Measurements from ENCODE around the gene SLC1A1. TPM values are rescaled to one million over a fixed set of nuclear protein-coding genes. Genes with fewer than 3 reads are reported as not detected.
A peak's percentile ranks its signal among the peaks of the same experiment; 100 is the strongest.

Gene SLC1A1
- total and polyA plus RNA-seq, 2 experiments from 2014 or later = 34.6 to 47.6 TPM

DNA sequence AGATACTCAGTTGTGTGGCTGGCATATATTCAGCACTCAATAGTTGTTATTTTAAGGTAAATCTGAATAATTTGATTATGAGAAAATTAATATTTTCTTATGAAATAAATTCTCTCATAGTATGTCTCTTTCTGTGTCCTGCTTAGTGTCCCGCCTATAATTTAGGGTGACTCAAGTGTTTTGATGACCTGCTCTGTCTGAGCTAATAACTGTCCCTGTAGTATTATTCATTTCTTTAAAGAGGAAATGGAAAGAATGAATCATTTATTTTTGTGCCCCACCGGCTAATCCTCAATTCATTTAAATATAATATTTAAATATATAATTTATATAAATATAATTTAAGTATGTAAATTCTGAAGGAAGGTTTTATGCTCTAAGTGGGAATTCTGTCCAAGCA lies 4.1 kb downstream of the SLC1A1 start:
- Histone ChIP-seq H3F3A (ENCODE audit: insufficient read depth) (peaks cover 22% of the 10 kb centered on the region), H2AFZ (no peak overlapping the region), H3K27me3 (replicated peaks; ENCODE audit: insufficient read depth) (no peaks in the 10 kb centered on the region), H3K79me2 (ENCODE audit: insufficient read depth) (peaks cover 82% of the 10 kb centered on the region), H3K9me2 (ENCODE audit: insufficient read depth) (no peaks in the 10 kb centered on the region), H3K36me3 (ENCODE audit: low read depth) (no peaks in the 10 kb centered on the region), H3K9me3 (ENCODE audit: low read depth) (no peaks in the 10 kb centered on the region), H4K20me1 (ENCODE audit: insufficient read depth) (no peaks in the 10 kb centered on the region), H3K4me1 (ENCODE audit: insufficient read depth) (peaks cover 22% of the 10 kb centered on the region), H3K4me3 (no peak overlapping the region), H3K27ac (no peak overlapping the region), H3K9ac (no peak overlapping the region), H3K4me2 (ENCODE audit: unreplicated experiment) (no peak overlapping the region)
- in situ Hi-C loops (cut with MboI) = no loop called here
- peak; percentile 67 for DNase-seq
- WGBS, 2 experiments (ENCODE audit: low coverage in 1 of 2, low lambda C conversion rate in 2 of 2, missing lambda C conversion rate in 2 of 2) = 8 to 18% methylated on average over 2 of the region's 2 CpGs
- no peak for TF ChIP-seq EZH2phosphoT487 (IDR thresholded peaks at IDR 0.05; ENCODE audit: insufficient read depth, low read depth)
- TF ChIP-seq EZH2 (IDR thresholded peaks at IDR 0.05; ENCODE audit: insufficient read depth, poor library complexity, severe bottlenecking) = no peak

DNA sequence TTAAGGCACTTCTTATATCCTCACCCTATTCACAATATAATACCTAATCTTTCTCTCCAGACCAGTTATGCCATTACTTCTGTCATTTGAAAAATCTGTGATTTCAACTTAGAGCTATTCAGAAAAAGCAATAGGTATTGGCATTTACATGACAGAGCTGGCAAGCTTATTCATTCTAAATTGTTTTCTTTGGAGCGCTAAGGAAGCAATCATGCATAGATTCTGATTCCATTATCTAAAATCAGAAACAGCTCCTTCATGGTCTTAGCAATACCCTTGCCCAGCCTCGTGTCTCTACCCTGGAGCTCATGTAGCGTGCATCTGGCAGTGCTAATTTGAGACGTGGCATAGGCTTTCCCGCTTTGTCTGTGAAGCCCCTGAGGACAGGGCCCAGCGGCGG lies 4.5 kb downstream of the SLC1A1 start:
- Histone ChIP-seq H3K4me1 (ENCODE audit: insufficient read depth) (peaks cover 23% of the 10 kb centered on the region), H3K79me2 (ENCODE audit: insufficient read depth) (peaks cover 86% of the 10 kb centered on the region), H3F3A (ENCODE audit: insufficient read depth) (peaks cover 19% of the 10 kb centered on the region), H3K9me3 (ENCODE audit: low read depth) (no peaks in the 10 kb centered on the region), H3K4me3 (no peak overlapping the region), H3K9ac (no peak overlapping the region), H3K36me3 (ENCODE audit: low read depth) (no peaks in the 10 kb centered on the region), H3K9me2 (ENCODE audit: insufficient read depth) (no peaks in the 10 kb centered on the region), H3K4me2 (ENCODE audit: unreplicated experiment) (no peak overlapping the region), H4K20me1 (ENCODE audit: insufficient read depth) (no peaks in the 10 kb centered on the region), H2AFZ (no peak overlapping the region), H3K27ac (no peak overlapping the region), H3K27me3 (replicated peaks; ENCODE audit: insufficient read depth) (no peaks in the 10 kb centered on the region)
- no peak for DNase-seq
- in situ Hi-C loops (cut with MboI) = no loop called here
- TF ChIP-seq EZH2phosphoT487 (IDR thresholded peaks at IDR 0.05; ENCODE audit: insufficient read depth, low read depth) (no peak), EZH2 (IDR thresholded peaks at IDR 0.05; ENCODE audit: insufficient read depth, poor library complexity, severe bottlenecking) (no peak)
- 96 to 97% methylated on average over 7 of the region's 7 CpGs for WGBS, 2 experiments (ENCODE audit: low coverage in 1 of 2, low lambda C conversion rate in 2 of 2, missing lambda C conversion rate in 2 of 2)

DNA sequence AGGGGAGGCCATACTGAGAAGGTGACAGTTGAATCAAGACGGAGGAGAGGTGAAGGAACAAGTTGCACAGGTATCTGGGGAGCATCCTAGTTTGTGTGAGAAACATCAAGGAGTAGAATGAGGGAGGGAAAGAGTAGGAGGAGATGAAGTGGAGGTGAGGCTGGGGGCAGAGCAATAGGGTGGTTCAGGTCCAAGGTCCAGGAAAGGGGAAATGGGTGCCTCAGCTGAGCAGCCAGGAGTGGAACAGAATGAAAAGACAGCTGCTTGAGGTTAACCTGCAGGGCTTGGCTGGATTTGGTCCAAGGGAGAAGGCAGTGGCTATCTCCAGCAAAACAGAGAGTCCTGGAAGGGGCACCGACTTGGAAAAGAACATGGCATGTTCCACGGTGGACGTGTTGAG lies 5.3 kb downstream of the SLC1A1 start:
- no peak overlapping the region for H3K4me3 ChIP-seq
- TF ChIP-seq EZH2 (IDR thresholded peaks at IDR 0.05; ENCODE audit: insufficient read depth, poor library complexity, severe bottlenecking) (no peak), EZH2phosphoT487 (IDR thresholded peaks at IDR 0.05; ENCODE audit: insufficient read depth, low read depth) (no peak)
- H3K36me3 ChIP-seq (ENCODE audit: low read depth) = no peaks in the 10 kb centered on the region
- DNase-seq = no peak
- H3K9me3 ChIP-seq (ENCODE audit: low read depth) = no peaks in the 10 kb centered on the region
- H3K27ac ChIP-seq = no peak overlapping the region
- in situ Hi-C loops (cut with MboI) = no loop called here
- H3K4me2 ChIP-seq (ENCODE audit: unreplicated experiment) = no peak overlapping the region
- H3K9me2 ChIP-seq (ENCODE audit: insufficient read depth) = no peaks in the 10 kb centered on the region
- H3K9ac ChIP-seq = no peak overlapping the region
- H3F3A ChIP-seq (ENCODE audit: insufficient read depth) = peaks cover 18% of the 10 kb centered on the region
- H4K20me1 ChIP-seq (ENCODE audit: insufficient read depth) = no peaks in the 10 kb centered on the region
- peaks cover 23% of the 10 kb centered on the region for H3K4me1 ChIP-seq (ENCODE audit: insufficient read depth)
- H2AFZ ChIP-seq = no peak overlapping the region
- H3K79me2 ChIP-seq (ENCODE audit: insufficient read depth) = peaks cover 94% of the 10 kb centered on the region
- no peaks in the 10 kb centered on the region for H3K27me3 ChIP-seq (replicated peaks; ENCODE audit: insufficient read depth)
- WGBS, 2 experiments (ENCODE audit: low coverage in 1 of 2, low lambda C conversion rate in 2 of 2, missing lambda C conversion rate in 2 of 2) = 83 to 93% methylated on average over 4 of the region's 4 CpGs

DNA sequence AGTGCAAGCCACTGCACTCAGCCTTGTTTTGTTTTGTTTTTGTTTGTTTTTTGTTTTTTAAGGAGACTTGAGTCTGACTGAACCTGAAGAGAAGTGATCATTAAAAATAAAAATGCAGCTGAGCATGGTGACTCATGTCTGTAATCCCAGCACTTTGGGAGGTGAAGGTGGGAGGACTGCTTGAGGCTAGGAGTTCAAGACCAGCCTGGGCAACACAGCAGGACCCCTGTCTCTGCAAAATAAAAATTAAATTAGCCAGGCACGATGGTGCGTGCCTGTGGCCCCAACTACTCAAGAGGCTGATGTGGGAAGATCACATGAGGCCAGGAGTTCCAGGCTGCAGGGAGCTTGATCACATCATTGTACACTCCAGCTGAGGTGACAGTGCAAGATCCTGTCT lies 6.2 kb downstream of the SLC1A1 start:
- Histone ChIP-seq H3K27ac (no peak overlapping the region; the same call in 1 of the 2 replicates), H3F3A (ENCODE audit: insufficient read depth) (peaks cover 18% of the 10 kb centered on the region), H3K4me2 (ENCODE audit: unreplicated experiment) (no peak overlapping the region), H3K36me3 (ENCODE audit: low read depth) (no peaks in the 10 kb centered on the region), H3K9me3 (ENCODE audit: low read depth) (no peaks in the 10 kb centered on the region), H4K20me1 (ENCODE audit: insufficient read depth) (no peaks in the 10 kb centered on the region), H3K4me1 (ENCODE audit: insufficient read depth) (peaks cover 23% of the 10 kb centered on the region), H3K27me3 (replicated peaks; ENCODE audit: insufficient read depth) (no peaks in the 10 kb centered on the region), H3K79me2 (ENCODE audit: insufficient read depth) (peaks cover 94% of the 10 kb centered on the region), H3K9me2 (ENCODE audit: insufficient read depth) (no peaks in the 10 kb centered on the region), H2AFZ (no peak overlapping the region), H3K9ac (no peak overlapping the region), H3K4me3 (no peak overlapping the region)
- DNase-seq = no peak
- in situ Hi-C loops (cut with MboI) = no loop called here
- no peak for TF ChIP-seq EZH2phosphoT487 (IDR thresholded peaks at IDR 0.05; ENCODE audit: insufficient read depth, low read depth)
- TF ChIP-seq EZH2 (IDR thresholded peaks at IDR 0.05; ENCODE audit: insufficient read depth, poor library complexity, severe bottlenecking) = no peak
- 85 to 94% methylated on average over 2 of the region's 2 CpGs for WGBS, 2 experiments (ENCODE audit: low coverage in 1 of 2, low lambda C conversion rate in 2 of 2, missing lambda C conversion rate in 2 of 2)

DNA sequence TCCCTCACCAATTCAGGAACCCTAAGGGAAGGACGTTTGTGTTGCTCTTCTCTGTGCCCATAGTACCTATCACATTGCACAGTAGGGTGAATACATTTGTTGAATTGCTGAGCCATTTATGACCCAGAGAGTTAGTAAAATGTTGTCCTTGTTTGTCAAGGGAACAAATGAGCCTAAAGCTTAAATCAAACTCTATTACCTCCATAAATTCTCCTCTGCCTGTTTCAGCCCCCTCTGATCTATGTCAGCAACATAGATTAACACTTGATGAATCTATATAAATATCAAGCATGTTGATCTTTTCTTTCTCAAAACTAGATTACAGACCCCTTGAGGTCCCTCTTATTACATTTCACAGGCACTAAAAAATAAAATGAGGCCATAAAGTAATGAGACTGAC lies 7.1 kb downstream of the SLC1A1 start:
- DNase-seq = no peak
- H3K4me3 ChIP-seq = no peak overlapping the region
- H3K27me3 ChIP-seq (replicated peaks; ENCODE audit: insufficient read depth) = no peaks in the 10 kb centered on the region
- H3K9me3 ChIP-seq (ENCODE audit: low read depth) = no peaks in the 10 kb centered on the region
- H4K20me1 ChIP-seq (ENCODE audit: insufficient read depth) = no peaks in the 10 kb centered on the region
- in situ Hi-C loops (cut with MboI) = no loop called here
- 7 to 11% methylated on average over 1 of the region's 1 CpG for WGBS, 2 experiments (ENCODE audit: low coverage in 1 of 2, low lambda C conversion rate in 2 of 2, missing lambda C conversion rate in 2 of 2)
- H2AFZ ChIP-seq = no peak overlapping the region
- H3K9me2 ChIP-seq (ENCODE audit: insufficient read depth) = no peaks in the 10 kb centered on the region
- peaks cover 23% of the 10 kb centered on the region for H3K4me1 ChIP-seq (ENCODE audit: insufficient read depth)
- peak overlapping the region; percentile 66 for H3K27ac ChIP-seq
- peaks cover 94% of the 10 kb centered on the region for H3K79me2 ChIP-seq (ENCODE audit: insufficient read depth)
- H3K9ac ChIP-seq = 0 out of 2 replicates have a peak overlapping the region, but pooled peaks have one; percentile 1
- H3F3A ChIP-seq (ENCODE audit: insufficient read depth) = peaks cover 18% of the 10 kb centered on the region
- no peak for TF ChIP-seq EZH2 (IDR thresholded peaks at IDR 0.05; ENCODE audit: insufficient read depth, poor library complexity, severe bottlenecking)
- no peak for TF ChIP-seq EZH2phosphoT487 (IDR thresholded peaks at IDR 0.05; ENCODE audit: insufficient read depth, low read depth)
- peak overlapping the region; percentile 57 for H3K4me2 ChIP-seq (ENCODE audit: unreplicated experiment)
- no peaks in the 10 kb centered on the region for H3K36me3 ChIP-seq (ENCODE audit: low read depth)

Data from GM23248 (cell line).